CD4-positive, alpha-beta T cell treated with Interleukin-4 for 4 hours (primary cell): ENCODE data around the gene PLXNB1.
"Not testable (repeated sequence)": the region's sequence is repeated elsewhere in the genome, so short reads cannot be mapped to it uniquely, and the experiment has no call there.

Experiments
- DNase-seq: peaks from one replicate; pipeline ENCODE4 v3.0.0-alpha.2; 2020

Gene PLXNB1, protein sequence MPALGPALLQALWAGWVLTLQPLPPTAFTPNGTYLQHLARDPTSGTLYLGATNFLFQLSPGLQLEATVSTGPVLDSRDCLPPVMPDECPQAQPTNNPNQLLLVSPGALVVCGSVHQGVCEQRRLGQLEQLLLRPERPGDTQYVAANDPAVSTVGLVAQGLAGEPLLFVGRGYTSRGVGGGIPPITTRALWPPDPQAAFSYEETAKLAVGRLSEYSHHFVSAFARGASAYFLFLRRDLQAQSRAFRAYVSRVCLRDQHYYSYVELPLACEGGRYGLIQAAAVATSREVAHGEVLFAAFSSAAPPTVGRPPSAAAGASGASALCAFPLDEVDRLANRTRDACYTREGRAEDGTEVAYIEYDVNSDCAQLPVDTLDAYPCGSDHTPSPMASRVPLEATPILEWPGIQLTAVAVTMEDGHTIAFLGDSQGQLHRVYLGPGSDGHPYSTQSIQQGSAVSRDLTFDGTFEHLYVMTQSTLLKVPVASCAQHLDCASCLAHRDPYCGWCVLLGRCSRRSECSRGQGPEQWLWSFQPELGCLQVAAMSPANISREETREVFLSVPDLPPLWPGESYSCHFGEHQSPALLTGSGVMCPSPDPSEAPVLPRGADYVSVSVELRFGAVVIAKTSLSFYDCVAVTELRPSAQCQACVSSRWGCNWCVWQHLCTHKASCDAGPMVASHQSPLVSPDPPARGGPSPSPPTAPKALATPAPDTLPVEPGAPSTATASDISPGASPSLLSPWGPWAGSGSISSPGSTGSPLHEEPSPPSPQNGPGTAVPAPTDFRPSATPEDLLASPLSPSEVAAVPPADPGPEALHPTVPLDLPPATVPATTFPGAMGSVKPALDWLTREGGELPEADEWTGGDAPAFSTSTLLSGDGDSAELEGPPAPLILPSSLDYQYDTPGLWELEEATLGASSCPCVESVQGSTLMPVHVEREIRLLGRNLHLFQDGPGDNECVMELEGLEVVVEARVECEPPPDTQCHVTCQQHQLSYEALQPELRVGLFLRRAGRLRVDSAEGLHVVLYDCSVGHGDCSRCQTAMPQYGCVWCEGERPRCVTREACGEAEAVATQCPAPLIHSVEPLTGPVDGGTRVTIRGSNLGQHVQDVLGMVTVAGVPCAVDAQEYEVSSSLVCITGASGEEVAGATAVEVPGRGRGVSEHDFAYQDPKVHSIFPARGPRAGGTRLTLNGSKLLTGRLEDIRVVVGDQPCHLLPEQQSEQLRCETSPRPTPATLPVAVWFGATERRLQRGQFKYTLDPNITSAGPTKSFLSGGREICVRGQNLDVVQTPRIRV (N-terminal part only)

GRCh38 chr3:48429960-48430707 lies at the start of gene PLXNB1:
TSS of gene PLXNB1 (minus strand) at chr3:48430086. CDS start at chr3:48424611, 5,475 bp downstream.
- no peak for DNase-seq

GRCh38 chr3:48478626-48479555 lies 49.0 kb upstream of the PLXNB1 start:
- DNase-seq = peak; percentile 73

GRCh38 chr3:48477959-48478520 lies 48.2 kb upstream of the PLXNB1 start:
- DNase-seq = no peak

DNA sequence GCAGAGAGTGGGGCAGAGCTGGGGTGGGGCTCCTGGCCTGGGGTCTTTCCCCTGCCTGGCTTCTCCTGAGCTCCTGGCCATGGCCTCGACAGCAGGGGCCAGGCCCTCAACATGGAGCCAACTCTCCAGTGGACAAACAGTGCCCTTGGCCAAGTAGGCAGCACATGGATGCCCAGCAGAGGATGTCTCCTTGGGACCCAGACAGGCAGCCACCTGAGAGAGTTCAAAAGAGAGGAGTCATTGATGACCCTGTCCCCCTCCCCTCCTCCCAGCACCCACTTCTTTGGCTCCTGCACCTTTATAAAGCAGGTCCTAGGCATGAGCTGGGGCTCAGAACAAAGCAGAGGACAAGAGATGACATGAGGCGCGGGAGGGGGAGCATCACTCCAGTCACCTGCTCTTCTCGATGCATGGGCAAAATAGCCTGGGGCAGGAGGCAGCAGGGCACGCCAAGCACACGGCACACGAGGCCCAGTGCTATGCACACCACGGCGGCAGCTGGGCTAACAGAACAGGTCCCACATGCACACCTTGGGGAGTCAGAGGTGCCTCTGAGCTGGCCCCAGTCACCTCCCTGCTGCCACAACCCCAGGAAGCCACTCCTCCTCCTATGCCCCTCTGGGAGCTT lies 46.7 kb upstream of the PLXNB1 start:
- no peak for DNase-seq

- no peak for DNase-seq
These were observed 45.3 kb upstream of the PLXNB1 start for GRCh38 chr3:48475188-48475587.

- no peak for DNase-seq
These were observed 44.7 kb upstream of the PLXNB1 start for GRCh38 chr3:48474619-48475018.

DNA sequence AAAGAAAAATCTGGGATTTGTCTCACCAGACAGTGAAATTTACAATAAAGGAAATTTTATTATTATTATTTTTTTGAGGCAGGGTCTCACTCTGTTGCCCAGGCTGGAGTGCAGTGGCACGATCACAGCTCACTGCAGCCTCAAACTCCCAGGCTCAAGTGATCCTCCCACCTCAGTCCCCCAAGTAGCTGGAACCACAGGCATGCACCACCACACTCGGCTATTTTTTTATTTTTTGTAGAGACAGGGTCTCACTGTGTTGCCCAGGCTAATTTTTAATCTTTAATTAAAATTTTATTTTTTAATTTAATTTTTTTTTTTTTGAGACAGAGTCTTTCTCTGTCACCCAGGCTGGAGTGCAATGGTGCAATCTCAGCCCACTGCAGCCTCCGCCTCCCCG lies 44.1 kb upstream of the PLXNB1 start:
- not testable (repeated sequence) for DNase-seq

GRCh38 chr3:48473617-48473952 lies 43.7 kb upstream of the PLXNB1 start:
- no peak for DNase-seq

DNA sequence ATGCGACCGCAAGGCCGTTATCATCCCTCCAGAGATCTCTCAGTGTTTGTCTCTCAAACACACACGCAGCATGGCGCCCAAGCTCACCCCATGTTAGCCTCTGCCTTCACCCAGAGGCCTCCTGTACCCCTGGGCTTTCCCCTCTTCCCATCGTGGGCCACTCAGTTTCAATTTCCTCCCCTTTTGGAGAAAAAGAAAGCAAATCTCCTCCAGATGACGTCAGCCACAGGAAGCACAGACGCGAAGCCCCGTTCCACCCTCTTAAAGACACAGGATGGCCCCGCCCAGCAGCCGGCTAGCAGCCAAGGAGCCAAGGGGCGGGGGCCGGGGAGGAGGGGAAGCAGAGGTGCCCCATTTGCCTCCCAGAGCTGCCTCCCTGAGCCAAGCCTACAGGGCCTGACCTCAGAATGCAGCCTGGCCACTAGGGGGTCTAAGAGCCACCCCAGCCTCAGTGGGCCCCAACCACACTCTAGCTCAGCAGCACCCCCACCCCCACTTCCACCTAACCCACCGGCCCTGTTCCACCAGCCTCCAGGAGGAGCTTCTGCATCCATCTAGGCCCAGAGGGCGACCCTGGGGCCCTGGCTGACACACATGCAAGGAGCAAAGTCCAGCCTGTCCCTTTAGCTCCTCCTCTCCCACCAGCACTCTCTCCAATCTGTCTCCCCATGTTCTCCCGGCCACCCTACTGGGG lies 43.2 kb upstream of the PLXNB1 start:
- peak; percentile 95 for DNase-seq

DNA sequence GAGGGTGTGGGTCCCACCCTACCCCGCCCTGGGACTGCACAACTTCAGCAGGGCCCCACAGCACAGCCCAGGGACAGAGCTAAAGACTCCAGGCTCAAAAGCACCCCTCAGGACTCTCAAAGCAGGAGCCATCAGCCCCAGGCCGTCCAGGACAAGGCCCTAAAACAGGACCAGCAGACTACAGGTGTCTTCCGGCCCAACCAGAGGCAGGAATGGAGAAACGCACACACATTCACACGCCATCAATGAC lies 42.7 kb upstream of the PLXNB1 start:
- DNase-seq = no peak

DNA sequence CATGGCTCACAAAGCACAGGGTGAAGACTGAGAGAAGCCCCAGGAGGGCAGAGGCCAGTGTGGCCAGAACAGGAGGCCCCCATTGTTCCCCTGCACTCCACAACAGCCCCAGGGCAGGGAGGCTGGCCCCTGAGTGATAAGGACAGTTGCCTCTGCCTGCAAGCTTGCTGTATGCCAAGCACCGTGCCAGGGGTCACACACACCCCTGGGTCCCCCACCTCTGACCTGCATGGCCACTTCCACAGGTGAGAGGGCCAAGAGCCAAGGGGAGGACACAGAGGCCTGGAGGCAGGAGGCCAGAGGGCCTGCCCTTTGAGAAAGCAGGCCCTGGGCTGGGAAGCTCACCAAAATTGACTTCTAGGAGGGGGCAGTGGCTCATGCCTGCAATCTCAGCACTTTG lies 40.4 kb upstream of the PLXNB1 start:
- no peak for DNase-seq

DNA sequence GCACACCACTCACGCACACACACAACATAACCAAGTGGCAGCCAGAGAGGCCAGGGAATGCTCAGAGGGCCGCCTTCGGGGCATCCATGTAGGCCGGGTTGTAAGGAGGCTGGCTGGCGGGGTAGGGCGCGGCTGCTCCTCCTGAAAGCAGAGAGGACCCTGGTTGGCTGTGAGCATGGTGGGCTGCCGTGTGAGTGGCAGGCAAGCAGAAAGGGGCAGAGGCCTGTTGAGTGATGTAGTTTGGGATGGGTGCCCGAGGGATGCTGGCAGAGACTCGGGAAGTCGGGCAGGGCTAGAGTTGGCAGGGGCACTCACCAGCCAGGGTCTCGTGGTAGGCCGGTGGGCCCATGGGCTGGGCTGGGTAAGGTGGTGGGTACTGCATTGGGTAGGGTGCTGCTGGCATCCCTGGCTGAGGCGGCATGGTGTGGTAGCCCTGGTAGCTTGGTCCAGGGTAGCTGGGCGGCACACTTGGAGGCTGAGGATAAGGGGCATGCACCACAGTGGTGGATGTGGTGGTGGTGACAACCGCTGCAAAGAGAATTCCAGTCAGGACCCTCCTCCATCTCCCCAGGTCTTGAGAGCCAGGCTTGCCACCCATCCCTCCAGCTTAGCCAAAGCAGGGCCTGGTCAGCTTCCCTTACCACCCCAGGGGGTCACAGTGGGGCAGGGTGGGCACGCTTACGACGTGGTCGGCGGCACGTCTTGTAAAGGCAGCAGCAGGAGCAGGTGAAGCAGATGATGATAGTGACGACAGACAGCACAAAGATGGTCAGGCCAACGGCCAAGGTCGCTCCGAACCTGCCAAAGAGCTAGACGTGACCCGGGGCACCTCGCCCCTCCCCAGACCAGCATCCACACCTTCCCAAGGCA lies 39.4 kb upstream of the PLXNB1 start:
- DNase-seq = no peak

GRCh38 chr3:48468329-48468731 lies 38.4 kb upstream of the PLXNB1 start:
- no peak for DNase-seq

DNA sequence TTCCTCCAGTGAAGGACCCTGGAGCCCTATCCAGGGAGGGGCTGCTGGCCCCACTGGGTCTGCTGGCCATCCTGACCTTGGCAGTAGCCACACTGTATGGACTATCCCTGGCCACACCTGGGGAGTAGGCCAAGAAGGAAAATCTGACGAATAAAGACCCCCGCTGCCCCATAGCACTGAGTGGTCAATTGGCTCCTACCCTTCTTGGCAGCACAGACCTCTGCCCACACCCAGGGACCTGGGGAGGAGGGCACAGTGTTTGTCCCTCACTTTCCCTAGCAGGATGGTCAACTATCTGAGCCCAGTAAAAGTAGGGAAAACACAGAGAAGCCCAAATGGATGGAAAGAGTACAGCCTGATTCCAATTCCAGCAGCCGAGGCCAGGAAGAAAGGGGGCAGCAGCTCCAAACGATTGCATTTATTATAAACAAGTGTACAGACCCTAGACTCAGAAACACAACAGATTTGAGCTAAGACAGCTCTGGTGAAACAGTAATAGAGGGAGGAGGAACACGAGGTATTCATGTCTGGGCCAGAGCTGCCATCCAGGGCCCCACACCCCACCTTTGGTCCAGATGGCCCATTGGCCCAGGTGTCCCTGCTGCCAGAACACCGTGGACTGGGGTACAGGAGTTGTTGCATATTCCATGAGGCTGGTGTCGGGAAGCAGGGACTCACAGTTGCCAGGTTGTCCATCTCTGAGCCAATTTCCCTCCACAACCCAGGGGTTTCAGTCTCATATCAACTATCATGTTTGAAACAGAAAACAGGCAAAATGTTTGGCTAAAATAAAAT lies 37.8 kb upstream of the PLXNB1 start:
- DNase-seq = no peak

DNA sequence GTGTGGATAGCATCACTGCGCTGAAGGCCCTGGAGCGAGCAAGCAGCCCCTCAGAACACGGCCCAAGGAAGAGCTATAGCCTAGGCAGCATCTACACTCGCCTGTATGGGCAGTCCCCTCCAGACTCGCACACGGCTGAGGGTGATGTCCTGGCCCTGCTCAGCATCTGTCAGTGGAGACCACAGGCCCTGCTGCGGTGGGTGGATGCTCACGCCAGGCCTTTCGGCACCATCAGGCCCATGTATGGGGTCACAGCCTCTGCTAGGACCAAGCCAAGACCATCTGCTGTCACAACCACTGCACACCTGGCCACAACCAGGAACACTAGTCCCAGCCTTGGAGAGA lies 37.2 kb upstream of the PLXNB1 start:
- DNase-seq = no peak

DNA sequence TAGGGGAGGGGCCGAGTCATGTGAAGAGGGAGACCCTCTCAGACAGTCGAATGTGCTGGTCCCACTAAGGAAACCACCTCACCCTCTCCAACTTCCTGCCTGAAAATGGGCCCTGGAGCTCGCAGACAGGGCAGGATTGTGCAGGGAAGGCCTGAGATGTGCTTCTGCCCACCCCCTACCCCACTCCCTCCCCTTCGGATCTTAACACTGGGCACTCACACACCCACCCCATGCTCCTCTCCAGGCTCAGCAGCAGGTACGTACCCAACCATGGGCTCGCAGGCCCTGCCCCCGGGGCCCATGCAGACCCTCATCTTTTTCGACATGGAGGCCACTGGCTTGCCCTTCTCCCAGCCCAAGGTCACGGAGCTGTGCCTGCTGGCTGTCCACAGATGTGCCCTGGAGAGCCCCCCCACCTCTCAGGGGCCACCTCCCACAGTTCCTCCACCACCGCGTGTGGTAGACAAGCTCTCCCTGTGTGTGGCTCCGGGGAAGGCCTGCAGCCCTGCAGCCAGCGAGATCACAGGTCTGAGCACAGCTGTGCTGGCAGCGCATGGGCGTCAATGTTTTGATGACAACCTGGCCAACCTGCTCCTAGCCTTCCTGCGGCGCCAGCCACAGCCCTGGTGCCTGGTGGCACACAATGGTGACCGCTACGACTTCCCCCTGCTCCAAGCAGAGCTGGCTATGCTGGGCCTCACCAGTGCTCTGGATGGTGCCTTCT lies 36.7 kb upstream of the PLXNB1 start:
- peak; percentile 23 for DNase-seq

DNA sequence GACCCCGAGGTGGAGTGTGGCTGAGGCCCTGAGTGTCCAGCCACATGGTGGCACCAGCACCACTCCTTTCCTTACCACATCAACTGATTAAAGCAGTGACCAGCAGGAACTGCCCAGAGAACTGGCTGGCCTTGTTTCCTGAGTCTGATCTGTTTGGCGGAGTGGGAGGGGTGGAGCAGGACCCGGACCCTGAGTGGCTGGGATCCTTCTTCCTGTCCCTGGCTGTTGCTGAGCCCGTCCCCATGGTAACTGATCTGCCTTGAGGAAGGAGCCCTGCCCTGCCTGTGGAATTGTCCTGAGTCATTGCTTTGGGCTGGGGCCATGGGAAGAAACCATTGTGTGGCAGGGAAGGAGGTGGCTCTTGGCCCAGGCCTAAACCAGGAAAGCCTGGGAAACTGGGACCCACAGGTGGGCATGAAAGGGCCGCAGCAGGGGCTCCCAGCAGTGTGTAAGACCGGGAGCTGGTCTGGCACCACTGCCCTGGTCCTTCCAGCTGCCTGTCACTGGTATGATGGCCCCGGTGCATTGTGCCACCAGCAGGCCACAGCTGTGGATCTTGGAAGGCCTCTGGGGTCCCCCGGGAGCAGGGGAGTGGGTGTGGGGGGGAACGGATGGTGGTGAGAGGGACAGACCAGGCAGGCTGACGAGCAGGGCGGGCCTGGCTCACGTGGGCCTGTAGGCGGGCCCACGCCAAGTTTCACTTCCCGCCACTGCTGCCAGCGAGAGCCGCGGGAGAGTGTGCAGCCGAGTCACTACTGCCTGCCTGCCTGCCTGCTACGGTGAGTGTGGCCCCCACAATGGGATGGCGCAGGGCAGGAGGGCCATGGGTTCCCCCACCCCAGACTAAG lies 35.9 kb upstream of the PLXNB1 start:
- DNase-seq = peak; percentile 75
